ENCODE data around the gene FLT1. TPM values are rescaled to one million over a fixed set of nuclear protein-coding genes. Genes with fewer than 3 reads are reported as not detected.

Gene FLT1
- total RNA-seq, 1 experiment from 2014 or later, result not detected

GRCh38 chr13:28408235-28408848 lies 86.6 kb downstream of the FLT1 start:
- intact Hi-C loops (cut with micrococcal nuclease; ENCODE audit: unreplicated experiment), result no loop called here
- no peaks in the 10 kb centered on the region for H3K9me2 ChIP-seq (ENCODE audit: insufficient read depth)
- H3F3A ChIP-seq (ENCODE audit: insufficient read depth, low read depth), result no peaks in the 10 kb centered on the region
- ChIA-PET CTCF (no interaction called here), POLR2A (ENCODE audit: unreplicated experiment) (no interaction called here)
- TF ChIP-seq EZH2 (IDR thresholded peaks at IDR 0.05; ENCODE audit: low read depth), result no peak
- TF ChIP-seq, protein P1, sequence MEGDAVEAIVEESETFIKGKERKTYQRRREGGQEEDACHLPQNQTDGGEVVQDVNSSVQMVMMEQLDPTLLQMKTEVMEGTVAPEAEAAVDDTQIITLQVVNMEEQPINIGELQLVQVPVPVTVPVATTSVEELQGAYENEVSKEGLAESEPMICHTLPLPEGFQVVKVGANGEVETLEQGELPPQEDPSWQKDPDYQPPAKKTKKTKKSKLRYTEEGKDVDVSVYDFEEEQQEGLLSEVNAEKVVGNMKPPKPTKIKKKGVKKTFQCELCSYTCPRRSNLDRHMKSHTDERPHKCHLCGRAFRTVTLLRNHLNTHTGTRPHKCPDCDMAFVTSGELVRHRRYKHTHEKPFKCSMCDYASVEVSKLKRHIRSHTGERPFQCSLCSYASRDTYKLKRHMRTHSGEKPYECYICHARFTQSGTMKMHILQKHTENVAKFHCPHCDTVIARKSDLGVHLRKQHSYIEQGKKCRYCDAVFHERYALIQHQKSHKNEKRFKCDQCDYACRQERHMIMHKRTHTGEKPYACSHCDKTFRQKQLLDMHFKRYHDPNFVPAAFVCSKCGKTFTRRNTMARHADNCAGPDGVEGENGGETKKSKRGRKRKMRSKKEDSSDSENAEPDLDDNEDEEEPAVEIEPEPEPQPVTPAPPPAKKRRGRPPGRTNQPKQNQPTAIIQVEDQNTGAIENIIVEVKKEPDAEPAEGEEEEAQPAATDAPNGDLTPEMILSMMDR (conservative IDR thresholded peaks at IDR 0.05), result no peak
- no TSS peak for BruUV-seq (replicated peaks)
- H3K4me2 ChIP-seq, result no peak overlapping the region
- H3K79me2 ChIP-seq (ENCODE audit: low read depth), result no peaks in the 10 kb centered on the region
- no peaks in the 10 kb centered on the region for H4K20me1 ChIP-seq (ENCODE audit: insufficient read depth)
- H3K27ac ChIP-seq, result no peak overlapping the region
- no peaks in the 10 kb centered on the region for H3K9me3 ChIP-seq (ENCODE audit: insufficient read depth, low read depth)
- H3K36me3 ChIP-seq (ENCODE audit: low read depth), result no peaks in the 10 kb centered on the region
- no peak for DNase-seq
- H3K27me3 ChIP-seq (ENCODE audit: insufficient read depth, low read depth), result peaks cover 52% of the 10 kb centered on the region
- no peaks in the 10 kb centered on the region for H3K4me1 ChIP-seq (replicated peaks; ENCODE audit: insufficient read depth)
- H2AFZ ChIP-seq, result no peak overlapping the region
- H3K4me3 ChIP-seq, result no peak overlapping the region

GRCh38 chr13:28406733-28407266 lies 88.1 kb downstream of the FLT1 start:
- DNase-seq, result no peak
- intact Hi-C loops (cut with micrococcal nuclease; ENCODE audit: unreplicated experiment), result no loop called here
- BruUV-seq (replicated peaks), result no TSS peak
- POLR2A ChIA-PET (ENCODE audit: unreplicated experiment), result no interaction called here
- no peaks in the 10 kb centered on the region for H3K36me3 ChIP-seq (ENCODE audit: low read depth)
- no peaks in the 10 kb centered on the region for H3K4me1 ChIP-seq (replicated peaks; ENCODE audit: insufficient read depth)
- peaks cover 46% of the 10 kb centered on the region for H3K27me3 ChIP-seq (ENCODE audit: insufficient read depth, low read depth)
- no peaks in the 10 kb centered on the region for H3K79me2 ChIP-seq (ENCODE audit: low read depth)
- H2AFZ ChIP-seq, result no peak overlapping the region
- no peaks in the 10 kb centered on the region for H4K20me1 ChIP-seq (ENCODE audit: insufficient read depth)
- H3K9me2 ChIP-seq (ENCODE audit: insufficient read depth), result no peaks in the 10 kb centered on the region
- no peak overlapping the region for H3K4me2 ChIP-seq
- CTCF ChIA-PET, result no interaction called here
- no peak overlapping the region for H3K27ac ChIP-seq
- no peak overlapping the region for H3K4me3 ChIP-seq
- TF ChIP-seq EZH2 (IDR thresholded peaks at IDR 0.05; ENCODE audit: low read depth), result no peak
- TF ChIP-seq, protein P1 (conservative IDR thresholded peaks at IDR 0.05), result no peak
- H3K9me3 ChIP-seq (ENCODE audit: insufficient read depth, low read depth), result no peaks in the 10 kb centered on the region
- H3F3A ChIP-seq (ENCODE audit: insufficient read depth, low read depth), result no peaks in the 10 kb centered on the region

DNA sequence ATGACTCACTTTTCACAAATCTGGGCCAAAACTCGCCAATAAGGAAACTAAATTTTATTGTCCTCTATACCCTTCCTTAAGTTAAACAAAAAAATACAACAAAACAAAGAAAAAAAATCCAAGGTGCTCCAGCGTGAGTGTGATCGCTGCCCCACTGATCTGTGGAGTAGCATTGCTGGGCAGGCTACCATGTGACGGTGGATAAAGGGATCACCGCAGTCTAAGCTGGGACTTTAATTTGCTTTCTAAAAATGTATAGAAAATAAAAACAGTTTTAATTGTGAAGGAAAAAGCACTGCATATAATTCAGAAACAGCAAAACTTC lies 92.9 kb downstream of the FLT1 start:
- no peak overlapping the region for H3K4me3 ChIP-seq
- H3K4me1 ChIP-seq (replicated peaks; ENCODE audit: insufficient read depth), result no peaks in the 10 kb centered on the region
- intact Hi-C loops (cut with micrococcal nuclease; ENCODE audit: unreplicated experiment), result no loop called here
- CTCF ChIA-PET, result no interaction called here
- peaks cover 42% of the 10 kb centered on the region for H3K27me3 ChIP-seq (ENCODE audit: insufficient read depth, low read depth)
- no peak for DNase-seq
- no peaks in the 10 kb centered on the region for H3F3A ChIP-seq (ENCODE audit: insufficient read depth, low read depth)
- BruUV-seq (replicated peaks), result no TSS peak
- H4K20me1 ChIP-seq (ENCODE audit: insufficient read depth), result no peaks in the 10 kb centered on the region
- no peaks in the 10 kb centered on the region for H3K9me3 ChIP-seq (ENCODE audit: insufficient read depth, low read depth)
- POLR2A ChIA-PET (ENCODE audit: unreplicated experiment), result no interaction called here
- no peaks in the 10 kb centered on the region for H3K9me2 ChIP-seq (ENCODE audit: insufficient read depth)
- no peaks in the 10 kb centered on the region for H3K36me3 ChIP-seq (ENCODE audit: low read depth)
- H2AFZ ChIP-seq, result no peak overlapping the region
- no peaks in the 10 kb centered on the region for H3K79me2 ChIP-seq (ENCODE audit: low read depth)
- H3K4me2 ChIP-seq, result no peak overlapping the region
- TF ChIP-seq EZH2 (IDR thresholded peaks at IDR 0.05; ENCODE audit: low read depth), result no peak
- TF ChIP-seq, protein P1 (conservative IDR thresholded peaks at IDR 0.05), result no peak
- H3K27ac ChIP-seq, result no peak overlapping the region
